ENCODE results near the gene POU2F3.

Gene POU2F3

GRCh38 chr11:120342678-120343077 lies 102.7 kb downstream of the POU2F3 start:
- FAIRE-seq, result no peak

- no peak for FAIRE-seq
Observed at GRCh38 chr11:120343429-120343828, 103.5 kb downstream of the POU2F3 start.

- FAIRE-seq, result no peak
Observed at GRCh38 chr11:120344302-120345004, 104.5 kb downstream of the POU2F3 start.

DNA sequence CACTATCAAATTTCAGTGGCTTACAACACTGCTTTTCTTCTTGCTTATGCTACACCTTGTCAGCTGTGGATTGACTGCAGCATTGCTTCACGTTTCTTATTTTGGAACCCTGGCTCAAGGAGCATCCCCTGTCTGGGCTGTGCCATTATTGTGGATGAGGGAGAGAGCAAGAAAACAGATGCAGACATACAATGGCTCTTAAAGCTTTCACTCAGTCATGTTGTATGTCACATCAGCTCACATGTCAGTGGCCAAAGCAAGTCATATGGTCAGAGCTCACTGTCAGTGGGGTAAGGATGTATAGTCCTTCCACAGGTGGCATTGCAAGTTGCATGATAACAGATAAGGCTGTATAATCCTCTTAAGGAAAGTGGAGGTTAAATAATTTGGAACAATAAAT lies 106.3 kb downstream of the POU2F3 start:
- no peak for FAIRE-seq

DNA sequence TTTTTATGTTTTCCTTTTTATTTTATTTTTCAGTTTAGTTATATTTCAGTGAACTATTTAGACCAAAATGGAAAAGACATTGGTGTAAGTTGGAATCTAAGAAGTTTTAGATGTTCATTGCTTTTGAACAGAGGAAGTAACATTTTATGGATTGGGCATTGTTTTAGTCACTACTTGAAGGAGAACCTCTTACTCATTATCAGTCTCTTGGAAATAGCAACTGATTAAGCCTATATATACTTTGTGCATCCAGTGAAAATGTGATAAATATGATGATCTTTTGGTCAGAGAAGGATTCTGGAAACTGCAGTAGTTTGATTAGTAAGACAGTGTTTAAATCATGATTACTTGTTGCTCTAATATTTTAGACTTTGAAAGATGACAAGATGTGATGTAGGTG lies 110.7 kb downstream of the POU2F3 start:
- FAIRE-seq, result no peak

DNA sequence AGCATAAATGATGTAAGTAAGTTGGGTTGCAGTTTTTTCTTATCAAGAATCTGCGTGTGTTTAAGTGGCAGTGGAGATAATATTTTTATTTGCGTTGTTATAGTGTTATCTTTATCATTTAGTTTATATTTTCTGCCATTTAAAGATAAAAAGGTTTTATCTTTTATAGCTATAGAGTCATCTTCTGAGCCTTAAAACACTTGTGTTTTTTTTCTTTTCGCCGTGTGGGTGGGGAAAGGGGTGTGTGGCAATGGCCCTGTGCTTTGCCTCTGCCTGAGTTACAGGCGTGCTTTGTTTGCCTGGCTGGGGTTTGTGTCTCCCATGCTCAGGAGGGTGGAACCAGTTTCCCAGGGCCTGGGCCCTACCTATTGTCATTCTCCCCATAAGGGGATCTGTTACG lies 112.5 kb downstream of the POU2F3 start:
- no peak for FAIRE-seq

GRCh38 chr11:120354068-120354467 lies 114.1 kb downstream of the POU2F3 start:
- no peak for FAIRE-seq

GRCh38 chr11:120354779-120355178 lies 114.8 kb downstream of the POU2F3 start:
- FAIRE-seq, result no peak

DNA sequence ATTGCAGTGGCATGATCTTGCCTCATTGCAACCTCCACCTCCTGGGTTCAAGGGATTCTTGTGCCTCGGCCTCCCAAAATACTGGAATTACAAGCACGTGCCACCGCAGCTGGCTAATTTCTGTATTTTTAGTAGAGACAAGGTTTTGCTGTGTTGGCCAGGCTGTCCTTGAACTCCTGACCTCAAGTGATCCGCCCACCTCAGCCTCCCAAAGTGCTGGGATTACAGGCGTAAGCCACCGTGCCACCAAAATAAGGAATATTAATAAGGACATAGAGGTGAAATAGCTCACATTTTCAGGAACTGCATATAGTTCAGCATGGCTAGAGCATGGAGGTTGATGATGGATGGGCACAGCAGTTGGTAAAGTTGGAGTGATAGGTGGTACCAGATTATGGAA lies 117.7 kb downstream of the POU2F3 start:
- no peak for FAIRE-seq

DNA sequence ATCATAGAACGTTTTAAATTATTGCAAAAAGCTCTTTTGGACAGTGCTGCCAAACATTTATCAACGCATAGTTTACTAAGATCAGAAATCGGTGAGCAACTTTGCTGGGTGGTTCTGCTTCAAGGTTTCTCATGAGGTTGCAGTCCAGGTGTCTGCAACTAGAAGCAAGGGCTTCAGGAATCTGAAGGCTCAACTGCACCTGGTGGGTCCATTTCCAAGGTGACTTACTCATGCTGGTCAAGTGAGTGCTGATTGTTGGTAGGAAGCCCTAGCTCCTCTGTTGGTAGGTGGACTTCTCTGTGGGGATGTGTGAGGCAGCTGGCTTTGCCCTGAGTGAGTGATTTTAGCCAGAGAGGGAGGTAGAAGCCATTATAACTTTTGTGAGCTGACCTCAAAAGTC lies 118.8 kb downstream of the POU2F3 start:
- FAIRE-seq, result no peak

GRCh38 chr11:120363436-120363835 lies 123.5 kb downstream of the POU2F3 start:
- no peak for FAIRE-seq

- FAIRE-seq, result no peak
Observed at GRCh38 chr11:120365512-120365911, 125.6 kb downstream of the POU2F3 start.

Data from TTC549 (cell line).